Effector memory CD4-positive, alpha-beta T cell (primary cell): ENCODE measurements around the gene LRRC47.

ENCODE experiments used
- DNase-seq, 3 donors: peaks; one replicate each; pipeline ENCODE4 v3.0.0-alpha.2; 2020
- H3K27ac ChIP-seq: 2 replicates; pipeline ENCODE4 v1.7.0; 2013; ENCODE audit warnings: mild to moderate bottlenecking, low read length, moderate library complexity; ENCODE audit not compliant: insufficient read depth, poor library complexity, severe bottlenecking
- H3K27me3 ChIP-seq: replicated peaks from 2 replicates; pipeline ENCODE4 v1.7.0; 2013; ENCODE audit warnings: mild to moderate bottlenecking, low read length; ENCODE audit not compliant: insufficient read depth, control insufficient read depth, poor library complexity, severe bottlenecking
- H3K36me3 ChIP-seq: 2 replicates; pipeline ENCODE4 v1.7.0; 2013; ENCODE audit warnings: mild to moderate bottlenecking, low read length, moderate library complexity; ENCODE audit not compliant: control insufficient read depth, insufficient read depth
- H3K4me1 ChIP-seq: 2 replicates; pipeline ENCODE4 v1.7.0; 2013; ENCODE audit warnings: low read length, mild to moderate bottlenecking; ENCODE audit not compliant: control insufficient read depth, insufficient read depth, poor library complexity, severe bottlenecking
- H3K4me3 ChIP-seq: 2 replicates; pipeline ENCODE4 v1.7.0; 2013; ENCODE audit warnings: low read length, low read depth, mild to moderate bottlenecking; ENCODE audit not compliant: insufficient read depth, poor library complexity, severe bottlenecking
- H3K9me3 ChIP-seq: 2 replicates; pipeline ENCODE4 v1.7.0; 2013; ENCODE audit warnings: mild to moderate bottlenecking, low read length, moderate library complexity; ENCODE audit not compliant: control insufficient read depth

LRRC47 gene

GRCh38 chr1:3742439-3743298 is 53.6 kb downstream of the LRRC47 start:
- Histone ChIP-seq H3K36me3 (peaks cover 26% of the 10 kb centered on the region), H3K9me3 (no peaks in the 10 kb centered on the region), H3K4me3 (no peak overlapping the region), H3K27ac (no peak overlapping the region), H3K4me1 (peaks cover 9% of the 10 kb centered on the region), H3K27me3 (no peaks in the 10 kb centered on the region)
- no peak for DNase-seq

- H3K9me3 ChIP-seq: no peaks in the 10 kb centered on the region
- no peak overlapping the region for H3K27ac ChIP-seq
- H3K4me1 ChIP-seq: peaks cover 5% of the 10 kb centered on the region
- H3K27me3 ChIP-seq: no peaks in the 10 kb centered on the region
- peaks cover 31% of the 10 kb centered on the region for H3K36me3 ChIP-seq
- no peak overlapping the region for H3K4me3 ChIP-seq
- no peak for DNase-seq
These were observed 54.5 kb downstream of the LRRC47 start for GRCh38 chr1:3741566-3742438.

- no peak overlapping the region for H3K27ac ChIP-seq
- peaks cover 40% of the 10 kb centered on the region for H3K36me3 ChIP-seq
- H3K9me3 ChIP-seq: no peaks in the 10 kb centered on the region
- H3K4me3 ChIP-seq: no peak overlapping the region
- no peaks in the 10 kb centered on the region for H3K4me1 ChIP-seq
- H3K27me3 ChIP-seq: no peaks in the 10 kb centered on the region
- no peak for DNase-seq
These were observed 55.5 kb downstream of the LRRC47 start for GRCh38 chr1:3740752-3741151.

- Histone ChIP-seq H3K9me3 (no peaks in the 10 kb centered on the region), H3K36me3 (peaks cover 40% of the 10 kb centered on the region), H3K4me1 (no peaks in the 10 kb centered on the region), H3K4me3 (no peak overlapping the region), H3K27me3 (no peaks in the 10 kb centered on the region), H3K27ac (no peak overlapping the region)
- no peak for DNase-seq
These were observed 56.3 kb downstream of the LRRC47 start for GRCh38 chr1:3740042-3740441.

GRCh38 chr1:3738943-3739342 is 57.4 kb downstream of the LRRC47 start:
- peaks cover 40% of the 10 kb centered on the region for H3K36me3 ChIP-seq
- no peak overlapping the region for H3K4me3 ChIP-seq
- no peak overlapping the region for H3K27ac ChIP-seq
- H3K4me1 ChIP-seq: no peaks in the 10 kb centered on the region
- no peak for DNase-seq
- no peaks in the 10 kb centered on the region for H3K27me3 ChIP-seq
- no peaks in the 10 kb centered on the region for H3K9me3 ChIP-seq

- Histone ChIP-seq H3K4me1 (no peaks in the 10 kb centered on the region), H3K4me3 (no peak overlapping the region), H3K9me3 (no peaks in the 10 kb centered on the region), H3K36me3 (peaks cover 26% of the 10 kb centered on the region), H3K27me3 (no peaks in the 10 kb centered on the region), H3K27ac (no peak overlapping the region)
- DNase-seq: no peak
These were observed 59.6 kb downstream of the LRRC47 start for GRCh38 chr1:3736708-3737107.

GRCh38 chr1:3736131-3736561 is 60.2 kb downstream of the LRRC47 start:
- DNase-seq: no peak
- peaks cover 26% of the 10 kb centered on the region for H3K36me3 ChIP-seq
- H3K9me3 ChIP-seq: no peaks in the 10 kb centered on the region
- no peak overlapping the region for H3K4me3 ChIP-seq
- no peak overlapping the region for H3K27ac ChIP-seq
- H3K4me1 ChIP-seq: no peaks in the 10 kb centered on the region
- no peaks in the 10 kb centered on the region for H3K27me3 ChIP-seq

GRCh38 chr1:3735688-3736087 is 60.6 kb downstream of the LRRC47 start:
- Histone ChIP-seq H3K36me3 (peaks cover 26% of the 10 kb centered on the region), H3K4me3 (no peak overlapping the region), H3K27ac (no peak overlapping the region), H3K4me1 (no peaks in the 10 kb centered on the region), H3K9me3 (no peaks in the 10 kb centered on the region), H3K27me3 (no peaks in the 10 kb centered on the region)
- DNase-seq: no peak

GRCh38 chr1:3735027-3735681 is 61.1 kb downstream of the LRRC47 start:
- Histone ChIP-seq H3K4me1 (no peaks in the 10 kb centered on the region), H3K27me3 (no peaks in the 10 kb centered on the region), H3K36me3 (peaks cover 26% of the 10 kb centered on the region), H3K4me3 (no peak overlapping the region), H3K27ac (no peak overlapping the region), H3K9me3 (no peaks in the 10 kb centered on the region)
- DNase-seq: no peak
